ENCODE results near the gene ATP2B3.

ATP2B3 gene

DNA sequence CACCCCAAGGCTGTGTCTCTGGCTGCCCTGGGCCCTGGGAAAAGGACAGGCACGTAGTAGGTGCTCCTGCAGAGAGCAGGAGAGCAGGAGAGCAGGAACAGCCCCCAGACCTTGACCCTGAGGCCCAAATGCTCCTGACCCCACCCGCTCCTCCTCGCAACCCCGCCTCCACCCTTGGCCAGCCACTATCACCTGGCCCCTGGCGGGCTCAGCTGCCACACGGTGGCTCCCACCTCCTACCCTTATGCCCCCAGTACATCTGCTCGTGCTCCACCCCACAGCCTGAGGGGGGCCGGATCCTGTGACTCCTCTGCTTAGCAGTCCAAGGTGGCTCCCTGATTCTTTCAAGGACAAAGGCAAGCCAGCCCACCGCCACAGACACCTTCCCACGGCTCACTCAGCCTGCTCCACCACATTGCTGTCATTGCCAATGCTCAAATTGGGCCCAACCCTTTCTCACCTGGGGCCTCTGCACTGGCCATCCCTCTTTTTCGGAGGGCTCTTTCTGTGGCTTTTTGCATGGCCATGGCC lies 41.6 kb upstream of the ATP2B3 start:
- TF ChIP-seq, protein P1, sequence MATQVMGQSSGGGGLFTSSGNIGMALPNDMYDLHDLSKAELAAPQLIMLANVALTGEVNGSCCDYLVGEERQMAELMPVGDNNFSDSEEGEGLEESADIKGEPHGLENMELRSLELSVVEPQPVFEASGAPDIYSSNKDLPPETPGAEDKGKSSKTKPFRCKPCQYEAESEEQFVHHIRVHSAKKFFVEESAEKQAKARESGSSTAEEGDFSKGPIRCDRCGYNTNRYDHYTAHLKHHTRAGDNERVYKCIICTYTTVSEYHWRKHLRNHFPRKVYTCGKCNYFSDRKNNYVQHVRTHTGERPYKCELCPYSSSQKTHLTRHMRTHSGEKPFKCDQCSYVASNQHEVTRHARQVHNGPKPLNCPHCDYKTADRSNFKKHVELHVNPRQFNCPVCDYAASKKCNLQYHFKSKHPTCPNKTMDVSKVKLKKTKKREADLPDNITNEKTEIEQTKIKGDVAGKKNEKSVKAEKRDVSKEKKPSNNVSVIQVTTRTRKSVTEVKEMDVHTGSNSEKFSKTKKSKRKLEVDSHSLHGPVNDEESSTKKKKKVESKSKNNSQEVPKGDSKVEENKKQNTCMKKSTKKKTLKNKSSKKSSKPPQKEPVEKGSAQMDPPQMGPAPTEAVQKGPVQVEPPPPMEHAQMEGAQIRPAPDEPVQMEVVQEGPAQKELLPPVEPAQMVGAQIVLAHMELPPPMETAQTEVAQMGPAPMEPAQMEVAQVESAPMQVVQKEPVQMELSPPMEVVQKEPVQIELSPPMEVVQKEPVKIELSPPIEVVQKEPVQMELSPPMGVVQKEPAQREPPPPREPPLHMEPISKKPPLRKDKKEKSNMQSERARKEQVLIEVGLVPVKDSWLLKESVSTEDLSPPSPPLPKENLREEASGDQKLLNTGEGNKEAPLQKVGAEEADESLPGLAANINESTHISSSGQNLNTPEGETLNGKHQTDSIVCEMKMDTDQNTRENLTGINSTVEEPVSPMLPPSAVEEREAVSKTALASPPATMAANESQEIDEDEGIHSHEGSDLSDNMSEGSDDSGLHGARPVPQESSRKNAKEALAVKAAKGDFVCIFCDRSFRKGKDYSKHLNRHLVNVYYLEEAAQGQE (IDR thresholded peaks at IDR 0.05; ENCODE audit: insufficient read depth in 1 of 2, low read depth in 2 of 2, low read length in 2 of 2): no peak
- TF ChIP-seq TAF1 (IDR thresholded peaks at IDR 0.05; ENCODE audit: borderline replicate concordance, insufficient read depth, low read length) (no peak), SIN3A (IDR thresholded peaks at IDR 0.05; ENCODE audit: borderline replicate concordance, insufficient read depth, low read length) (no peak), POLR2AphosphoS5 (IDR thresholded peaks at IDR 0.05; ENCODE audit: low read depth, low read length) (no peak), FOXP2 (optimal IDR thresholded peaks at IDR 0.05; ENCODE audit: borderline replicate concordance, extremely low read depth, extremely low read length, insufficient read depth) (no peak)

DNA sequence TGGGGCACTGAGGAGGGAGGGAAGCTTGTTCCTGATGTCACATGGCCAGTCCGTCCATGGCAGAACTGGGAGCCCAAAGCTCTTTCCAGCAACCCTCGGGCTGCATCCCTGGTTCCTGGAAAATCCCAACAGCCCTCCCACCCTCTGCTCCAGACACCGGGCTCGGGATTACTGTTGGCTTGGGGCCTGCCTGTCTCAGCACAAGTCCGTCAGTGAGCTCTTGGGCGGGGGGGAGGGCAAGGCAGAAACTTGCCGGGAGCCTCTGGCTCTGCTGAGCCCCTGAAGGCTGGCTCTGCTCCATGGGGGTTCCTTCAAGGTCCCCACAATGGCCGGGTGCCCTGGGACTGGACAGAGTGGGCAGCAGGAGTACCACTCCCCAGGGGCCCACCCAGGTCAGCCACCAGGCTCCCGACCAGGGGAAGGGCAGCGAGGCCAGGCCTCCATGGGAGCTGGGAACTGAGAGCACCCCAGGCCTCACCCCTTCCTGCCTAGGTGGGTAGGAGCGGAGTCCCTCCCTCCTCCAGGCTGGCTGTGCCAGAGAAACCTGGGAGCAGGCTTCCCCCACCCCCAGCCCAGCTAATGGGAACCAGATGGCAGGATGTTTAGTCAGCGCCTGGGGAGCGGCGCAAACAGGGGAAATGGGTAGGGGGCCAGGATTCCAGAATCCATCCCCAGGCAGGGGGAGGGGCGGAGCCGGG lies 40.6 kb upstream of the ATP2B3 start:
- TF ChIP-seq FOXP2 (optimal IDR thresholded peaks at IDR 0.05; ENCODE audit: borderline replicate concordance, extremely low read depth, extremely low read length, insufficient read depth) (no peak), SIN3A (IDR thresholded peaks at IDR 0.05; ENCODE audit: borderline replicate concordance, insufficient read depth, low read length) (no peak), POLR2AphosphoS5 (IDR thresholded peaks at IDR 0.05; ENCODE audit: low read depth, low read length) (no peak), TAF1 (IDR thresholded peaks at IDR 0.05; ENCODE audit: borderline replicate concordance, insufficient read depth, low read length) (no peak)
- TF ChIP-seq, protein P1 (IDR thresholded peaks at IDR 0.05; ENCODE audit: insufficient read depth in 1 of 2, low read depth in 2 of 2, low read length in 2 of 2): no peak

DNA sequence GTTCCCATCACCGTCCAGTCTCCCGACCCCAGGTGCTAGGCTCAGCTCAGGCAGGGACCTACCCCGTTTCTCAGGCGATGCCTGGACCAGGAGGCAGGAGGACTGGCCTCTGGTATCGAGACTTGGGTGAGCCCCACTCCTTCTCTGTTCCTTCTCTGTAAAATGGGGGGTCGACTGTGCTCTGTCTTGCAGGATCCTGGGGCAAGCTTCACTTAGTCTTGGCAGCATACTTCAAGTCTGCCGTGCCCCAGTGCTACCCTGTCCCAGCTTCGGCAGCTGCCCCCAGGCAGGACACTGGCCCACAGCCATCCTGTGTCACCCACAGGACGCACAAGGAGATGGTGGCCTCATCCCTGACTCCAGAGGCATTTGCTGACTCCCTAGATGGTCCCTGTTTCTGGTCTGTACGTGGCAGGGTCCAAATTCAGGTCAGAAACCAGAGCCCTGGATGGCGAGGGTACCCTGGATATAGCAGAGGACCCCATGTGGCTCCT lies 40.0 kb upstream of the ATP2B3 start:
- TF ChIP-seq SIN3A (IDR thresholded peaks at IDR 0.05; ENCODE audit: borderline replicate concordance, insufficient read depth, low read length) (no peak), TAF1 (IDR thresholded peaks at IDR 0.05; ENCODE audit: borderline replicate concordance, insufficient read depth, low read length) (no peak), FOXP2 (optimal IDR thresholded peaks at IDR 0.05; ENCODE audit: borderline replicate concordance, extremely low read depth, extremely low read length, insufficient read depth) (no peak), POLR2AphosphoS5 (IDR thresholded peaks at IDR 0.05; ENCODE audit: low read depth, low read length) (no peak)
- TF ChIP-seq, protein P1 (IDR thresholded peaks at IDR 0.05; ENCODE audit: insufficient read depth in 1 of 2, low read depth in 2 of 2, low read length in 2 of 2): no peak

DNA sequence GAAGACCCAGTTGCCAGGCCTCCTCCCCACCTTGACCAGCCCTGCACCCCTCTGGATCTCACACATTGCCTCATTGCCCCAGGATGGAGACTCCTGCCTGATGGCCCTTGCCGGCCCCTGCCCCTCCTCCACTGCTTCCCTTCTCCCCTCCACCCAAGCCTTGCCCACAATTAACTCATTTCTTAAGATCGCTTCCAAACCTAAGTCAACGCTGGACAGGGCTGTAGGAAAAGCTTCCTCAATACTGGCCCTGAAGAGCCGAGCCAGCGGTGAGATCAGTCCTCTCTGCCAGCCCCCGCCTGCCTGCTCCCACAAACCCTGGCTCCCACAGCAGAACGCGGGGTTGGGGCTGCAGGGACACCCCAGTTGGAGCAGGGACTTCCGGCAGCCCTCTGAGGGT lies 39.5 kb upstream of the ATP2B3 start:
- TF ChIP-seq, protein P1 (IDR thresholded peaks at IDR 0.05; ENCODE audit: insufficient read depth in 1 of 2, low read depth in 2 of 2, low read length in 2 of 2): no peak
- no peak for TF ChIP-seq FOXP2 (optimal IDR thresholded peaks at IDR 0.05; ENCODE audit: borderline replicate concordance, extremely low read depth, extremely low read length, insufficient read depth)
- no peak for TF ChIP-seq SIN3A (IDR thresholded peaks at IDR 0.05; ENCODE audit: borderline replicate concordance, insufficient read depth, low read length)
- no peak for TF ChIP-seq TAF1 (IDR thresholded peaks at IDR 0.05; ENCODE audit: borderline replicate concordance, insufficient read depth, low read length)
- no peak for TF ChIP-seq POLR2AphosphoS5 (IDR thresholded peaks at IDR 0.05; ENCODE audit: low read depth, low read length)

Measured in PFSK-1 (cell line).